Fibroblast of lung (primary cell): ENCODE measurements around the gene TMEM43. TPM values are rescaled to one million over a fixed set of nuclear protein-coding genes. Genes with fewer than 3 reads are reported as not detected.

Source experiments
- polyA plus RNA-seq, 2 donors: library from polyadenylated mRNA; depleted of rRNA in 1 of 2; stranded (reverse) in 1 of 2; unstranded in 1 of 2; fragments of >200 nt; gene quantifications; 2 replicates each; pipeline ENCODE4 v1.2.1, GENCODE V29; 2011 to 2012; ENCODE audit warnings: missing spikeins in 1 of 2
- total RNA-seq: library from RNA; depleted of rRNA; stranded (reverse); fragments of >200 nt; gene quantifications from 2 replicates; pipeline ENCODE4 v1.2.1, GENCODE V29; 2014

TMEM43 gene
- total and polyA plus RNA-seq, 2 donors (not counting 1 experiment from before 2014, with no cell fraction given): 114 to 180 TPM

Other genes starting within 250 kb of the TMEM43 start
- gene WNT7A, start 245.0 kb upstream of the TMEM43 start, total RNA-seq: not detected in 2 replicates
- gene WNT7A, start 245.0 kb upstream of the TMEM43 start, polyA plus RNA-seq: not detected in 2 replicates
- 15.9 and 16.3 TPM in 2 replicates for gene CHCHD4, start 182 bp upstream of the TMEM43 start, total RNA-seq
- 12.7 and 14.7 TPM in 2 replicates for gene CHCHD4, start 182 bp upstream of the TMEM43 start, polyA plus RNA-seq
- 64.5 and 95.6 TPM in 2 replicates for gene XPC, start 53.5 kb downstream of the TMEM43 start, total RNA-seq
- gene XPC, start 53.5 kb downstream of the TMEM43 start, polyA plus RNA-seq: 18.4 and 19.0 TPM in 2 replicates
- gene LSM3, start 53.8 kb downstream of the TMEM43 start, total RNA-seq: 5.1 and 5.9 TPM in 2 replicates
- gene LSM3, start 53.8 kb downstream of the TMEM43 start, polyA plus RNA-seq: 14.9 and 20.0 TPM in 2 replicates